ENCODE data around the gene S100A11. TPM values are rescaled to one million over a fixed set of nuclear protein-coding genes. Genes with fewer than 3 reads are reported as not detected.

The S100A11 gene
- total and polyA plus RNA-seq, 8 donors = 203 to 868 (median 247) TPM

DNA sequence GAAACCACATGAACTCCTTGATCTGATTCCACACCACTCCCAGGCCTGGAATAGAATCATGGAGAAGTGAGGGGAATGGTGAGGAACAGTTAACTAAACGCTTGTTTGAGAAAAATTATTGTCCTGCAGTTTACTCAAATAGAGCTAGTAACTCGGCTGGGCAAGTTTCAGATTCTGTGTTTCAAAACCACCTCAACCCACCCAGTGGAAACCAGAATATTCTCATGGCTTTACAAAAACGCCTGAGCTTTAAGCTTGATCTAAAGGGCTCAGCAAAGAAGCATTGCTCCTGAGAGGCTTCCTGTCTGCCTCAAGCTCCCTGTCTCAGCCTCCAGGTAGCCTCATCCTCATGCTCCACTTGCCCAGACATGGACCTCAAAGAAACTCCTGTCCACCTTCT is 35.5 kb upstream of the S100A11 start:
- Histone ChIP-seq H3K36me3 (no peaks in the 10 kb centered on the region), H3K27ac (no peak overlapping the region), H3K9me3 (no peaks in the 10 kb centered on the region), H3K4me3 (no peak overlapping the region), H3K27me3 (peaks cover 0 to 33% of the 10 kb centered on the region in 2 donors), H3K4me1 (no peaks in the 10 kb centered on the region)
- TF ChIP-seq, protein P1, sequence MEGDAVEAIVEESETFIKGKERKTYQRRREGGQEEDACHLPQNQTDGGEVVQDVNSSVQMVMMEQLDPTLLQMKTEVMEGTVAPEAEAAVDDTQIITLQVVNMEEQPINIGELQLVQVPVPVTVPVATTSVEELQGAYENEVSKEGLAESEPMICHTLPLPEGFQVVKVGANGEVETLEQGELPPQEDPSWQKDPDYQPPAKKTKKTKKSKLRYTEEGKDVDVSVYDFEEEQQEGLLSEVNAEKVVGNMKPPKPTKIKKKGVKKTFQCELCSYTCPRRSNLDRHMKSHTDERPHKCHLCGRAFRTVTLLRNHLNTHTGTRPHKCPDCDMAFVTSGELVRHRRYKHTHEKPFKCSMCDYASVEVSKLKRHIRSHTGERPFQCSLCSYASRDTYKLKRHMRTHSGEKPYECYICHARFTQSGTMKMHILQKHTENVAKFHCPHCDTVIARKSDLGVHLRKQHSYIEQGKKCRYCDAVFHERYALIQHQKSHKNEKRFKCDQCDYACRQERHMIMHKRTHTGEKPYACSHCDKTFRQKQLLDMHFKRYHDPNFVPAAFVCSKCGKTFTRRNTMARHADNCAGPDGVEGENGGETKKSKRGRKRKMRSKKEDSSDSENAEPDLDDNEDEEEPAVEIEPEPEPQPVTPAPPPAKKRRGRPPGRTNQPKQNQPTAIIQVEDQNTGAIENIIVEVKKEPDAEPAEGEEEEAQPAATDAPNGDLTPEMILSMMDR (IDR thresholded peaks at IDR 0.05) = no peak
- intact Hi-C loops (cut with DNase I) = no loop called here
- ATAC-seq (no peak), DNase-seq (no peak)

DNA sequence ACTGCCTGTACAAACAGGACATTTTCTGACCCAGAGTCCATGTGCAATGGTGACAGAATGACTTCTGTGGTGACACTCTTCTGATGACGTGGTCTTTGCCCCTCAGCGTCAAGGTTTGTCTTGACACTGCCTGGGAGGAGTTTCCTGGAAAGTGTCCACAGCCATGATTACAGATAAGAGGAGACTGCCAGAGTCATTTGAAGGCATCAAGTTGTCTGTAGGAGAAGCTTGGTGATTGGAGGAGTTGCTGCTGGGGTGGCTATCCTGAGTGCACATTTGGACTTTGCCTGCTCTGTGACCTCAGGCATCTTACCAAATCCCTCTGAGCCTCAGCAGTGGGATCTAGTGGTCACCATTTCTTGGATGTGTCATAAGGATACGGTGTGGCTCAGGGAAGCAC is 34.3 kb upstream of the S100A11 start:
- TF ChIP-seq, protein P1 (IDR thresholded peaks at IDR 0.05) = no peak
- Histone ChIP-seq H3K9me3 (no peaks in the 10 kb centered on the region), H3K27me3 (peaks cover 0 to 26% of the 10 kb centered on the region in 2 donors), H3K36me3 (no peaks in the 10 kb centered on the region), H3K4me3 (no peak overlapping the region), H3K4me1 (no peaks in the 10 kb centered on the region), H3K27ac (no peak overlapping the region)
- intact Hi-C loops (cut with DNase I) = no loop called here
- ATAC-seq (no peak), DNase-seq (no peak)

DNA sequence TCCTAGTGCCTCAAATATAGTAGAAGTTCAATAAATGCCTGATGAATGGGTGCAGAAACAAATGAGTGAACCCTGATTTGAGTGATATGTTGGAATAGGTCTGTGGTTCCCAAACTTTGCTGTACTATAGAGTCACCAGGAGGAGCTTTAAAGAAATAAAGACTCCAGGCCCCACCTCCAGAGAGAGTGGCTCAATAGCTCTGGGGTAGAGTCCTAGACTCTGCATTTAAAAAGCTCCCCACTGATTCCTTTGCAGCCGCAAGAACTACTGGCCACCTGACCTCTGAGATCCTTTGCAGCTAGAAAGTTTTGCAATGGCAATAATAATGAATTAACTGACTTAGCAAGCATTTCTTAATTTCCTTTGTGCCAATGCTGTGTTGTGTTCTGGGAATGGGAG is 31.1 kb upstream of the S100A11 start:
- ATAC-seq (no peak), DNase-seq (no peak)
- intact Hi-C loops (cut with DNase I) = no loop called here
- H3K36me3 ChIP-seq = no peaks in the 10 kb centered on the region
- H3K9me3 ChIP-seq = no peaks in the 10 kb centered on the region
- peaks cover 0 to 14% of the 10 kb centered on the region in 2 donors for H3K27me3 ChIP-seq
- H3K4me1 ChIP-seq = no peaks in the 10 kb centered on the region
- H3K27ac ChIP-seq = no peak overlapping the region
- TF ChIP-seq, protein P1 (IDR thresholded peaks at IDR 0.05) = no peak
- no peak overlapping the region for H3K4me3 ChIP-seq

DNA sequence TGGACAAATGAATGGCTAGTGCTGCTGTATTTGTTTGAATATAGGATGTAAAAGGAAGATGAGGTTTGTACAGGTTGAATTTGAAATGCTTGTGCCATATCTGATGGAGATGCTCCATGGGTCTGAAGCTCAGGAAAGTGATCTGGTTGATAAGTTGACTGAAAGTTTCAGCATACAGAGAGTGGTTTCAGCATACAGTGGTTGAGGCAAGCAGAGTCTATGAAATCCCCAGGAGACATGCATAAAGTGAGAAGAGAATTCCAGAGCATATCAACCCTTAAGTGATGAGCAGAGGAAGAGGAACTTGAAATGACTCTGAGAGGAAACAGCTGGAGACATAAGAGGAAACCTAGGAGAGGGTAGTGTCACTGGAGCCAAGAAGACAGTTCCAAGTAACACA is 30.3 kb upstream of the S100A11 start:
- TF ChIP-seq, protein P1 (IDR thresholded peaks at IDR 0.05) = no peak
- Histone ChIP-seq H3K36me3 (no peaks in the 10 kb centered on the region), H3K9me3 (no peaks in the 10 kb centered on the region), H3K4me3 (no peak overlapping the region), H3K27ac (no peak overlapping the region), H3K4me1 (no peaks in the 10 kb centered on the region), H3K27me3 (peaks cover 0 to 6% of the 10 kb centered on the region in 2 donors)
- intact Hi-C loops (cut with DNase I) = no loop called here
- ATAC-seq (no peak), DNase-seq (no peak)

DNA sequence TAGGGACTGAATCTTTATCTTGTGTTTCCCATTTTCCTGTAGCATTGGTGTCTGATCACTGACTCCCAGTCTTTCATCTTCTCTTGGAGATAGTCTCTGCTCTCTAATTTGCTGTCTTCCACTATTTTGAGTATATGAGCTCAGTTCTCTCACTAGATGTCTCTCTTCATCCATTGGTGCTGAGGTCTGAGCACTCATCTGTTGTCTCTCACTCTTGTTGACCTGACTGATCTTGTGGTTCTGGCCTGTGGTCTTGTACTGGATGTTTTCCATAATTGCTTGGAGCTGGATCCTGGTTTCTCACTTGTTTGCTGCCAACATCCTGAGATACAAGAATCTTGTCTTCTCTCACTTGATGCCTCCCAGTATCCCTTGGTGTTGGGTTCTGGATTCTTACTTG is 25.1 kb upstream of the S100A11 start:
- no peaks in the 10 kb centered on the region for H3K36me3 ChIP-seq
- H3K27ac ChIP-seq = no peak overlapping the region
- ATAC-seq (no peak), DNase-seq (no peak)
- peaks cover 3 to 36% of the 10 kb centered on the region in 2 donors for H3K27me3 ChIP-seq
- no peaks in the 10 kb centered on the region for H3K9me3 ChIP-seq
- intact Hi-C loops (cut with DNase I) = no loop called here
- H3K4me3 ChIP-seq = no peak overlapping the region
- H3K4me1 ChIP-seq = no peaks in the 10 kb centered on the region
- TF ChIP-seq, protein P1 (IDR thresholded peaks at IDR 0.05) = no peak

Data from left lung (tissue), 10 donors.